NB4 (cell line): ENCODE data around the gene FBXO41.

Experiments used
- CTCF ChIP-seq: IDR thresholded peaks from one replicate; pipeline ENCODE4 v1.5.1; 2012; ENCODE audit warnings: low read depth, low read length
- POLR2A ChIP-seq: IDR thresholded peaks from 2 replicates; pipeline ENCODE4 v1.6.1; 2011; ENCODE audit warnings: mild to moderate bottlenecking; ENCODE audit not compliant: insufficient read length; ENCODE audit errors: extremely low read depth

DNA sequence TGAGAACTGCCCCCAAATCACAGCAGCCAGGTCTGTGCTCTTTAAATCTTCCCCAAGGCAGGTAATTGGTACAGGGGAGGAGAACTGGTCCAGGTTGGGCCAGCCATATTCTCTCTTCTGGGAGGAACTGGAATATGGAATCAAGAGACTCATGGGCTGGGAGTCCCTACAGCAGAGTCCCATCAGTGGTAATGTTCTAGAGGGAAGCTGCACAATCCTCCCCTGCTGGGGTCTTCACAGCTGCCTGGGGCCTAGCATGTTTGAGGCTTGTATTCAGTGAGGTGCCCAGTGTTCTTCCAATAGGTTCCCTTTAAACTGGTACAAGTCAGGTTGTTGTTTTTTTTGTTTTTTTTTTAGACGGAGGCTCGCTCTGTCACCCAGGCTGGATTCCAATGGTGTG is 30.2 kb upstream of the FBXO41 start:
- TF ChIP-seq POLR2A (no peak), CTCF (no peak)
